Esophagus squamous epithelium (tissue), 5 donors: ENCODE measurements around the gene DCP2. TPM values are rescaled to one million over a fixed set of nuclear protein-coding genes. Genes with fewer than 3 reads are reported as not detected.

Source experiments
- DNase-seq: peaks from one replicate; lab custom pipeline; 2025; lab: John Stamatoyannopoulos, UW
- H3K27ac ChIP-seq, 4 donors: fragments of 200-600 bp; sonication (generic); one replicate each; pipeline ENCODE4 v1.5.1; 2016 to 2019; ENCODE audit warnings: mild to moderate bottlenecking in 1 of 4
- H3K27me3 ChIP-seq, 4 donors: fragments of 200-600 bp; sonication (generic); 1 replicate in 3 of 4; 2 replicates in 1 of 4; pipeline versions ENCODE4 v1.5.1 to v1.6.0; 2017 to 2021; ENCODE audit warnings: antibody characterized with exemption in 1 of 4
- H3K36me3 ChIP-seq, 3 donors: fragments of 200-600 bp; sonication (generic); one replicate each; pipeline ENCODE4 v1.5.1; 2016 to 2019
- H3K4me1 ChIP-seq, 3 donors: fragments of 200-600 bp; sonication (generic); one replicate each; pipeline ENCODE4 v1.5.1; 2017 to 2019
- H3K4me3 ChIP-seq, 4 donors: fragments of 200-600 bp; sonication (generic); 1 replicate in 3 of 4; 2 replicates in 1 of 4; pipeline ENCODE4 v1.5.1; 2016 to 2019; ENCODE audit warnings: mild to moderate bottlenecking in 2 of 4, moderate library complexity in 1 of 4
- H3K9me3 ChIP-seq, 3 donors: fragments of 200-600 bp; sonication (generic); one replicate each; pipeline ENCODE4 v1.5.1; 2016 to 2019
- POLR2A ChIP-seq, 4 donors: fragments of 450-650 bp; IDR thresholded peaks; one replicate each; pipeline ENCODE4 v1.6.1; 2017; ENCODE audit warnings: antibody characterized with exemption in 4 of 4, mild to moderate bottlenecking in 4 of 4, moderate library complexity in 3 of 4
- WGBS, 2 donors: methylation state at CpG; one replicate each; pipeline ENCODE4 v1.1.5; 2018; 5-methylcytosine and 5-hydroxymethylcytosine counted together
- intact Hi-C: fragments of 100-400 bp; cut with DNase I; formaldehyde crosslinking; loops from one replicate; pipeline ENCODE4 v1.15.0; 2022
- total RNA-seq, 4 donors: library from RNA; depleted of rRNA; stranded (reverse); fragments of >200 nt; gene quantifications; one replicate each; pipeline ENCODE4 v1.1.0, GENCODE V29; 2016
- TF ChIP-seq, protein P1 (sequence below), 6 experiments: fragments of 450-650 bp in 4 of 6; fragments of 200-600 bp in 2 of 6; sonication (generic) in 2 of 6; IDR thresholded peaks; one replicate each; pipeline ENCODE4 v1.5.1; 2016 to 2019; ENCODE audit warnings: antibody characterized with exemption in 6 of 6, mild to moderate bottlenecking in 4 of 6, moderate library complexity in 4 of 6
- donor health status: DM: yes; HTN: yes; CAD: no.

The DCP2 gene
- total RNA-seq, 4 donors from 2014 or later: 9.0 to 24.9 (median 17.4) TPM

DNA sequence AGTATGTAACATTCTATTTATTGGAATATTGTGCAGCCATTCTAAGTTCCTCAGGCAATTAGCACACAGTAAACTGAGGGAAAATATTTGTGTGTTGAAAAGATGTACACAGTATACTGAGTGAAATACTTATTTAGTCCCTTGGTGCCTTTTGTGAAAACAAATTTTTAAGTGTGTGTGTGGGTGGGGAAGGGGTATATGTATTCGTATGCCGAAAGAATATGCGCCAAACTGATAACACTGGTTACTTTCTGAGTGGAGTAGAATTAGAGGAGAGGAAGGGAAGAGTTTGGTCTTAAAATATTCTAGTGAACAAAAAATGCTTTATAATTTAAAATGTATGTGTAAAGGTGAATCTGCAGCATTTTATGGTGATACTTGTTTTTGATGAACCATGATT lies 3.1 kb downstream of the DCP2 start:
- Histone ChIP-seq H3K9me3 (no peaks in the 10 kb centered on the region), H3K4me1 (peaks cover 7 to 56% (median 22%) of the 10 kb centered on the region in 3 donors), H3K27me3 (peaks cover 0 to 10% (median 0%) of the 10 kb centered on the region in 4 donors), H3K27ac (no peak overlapping the region), H3K4me3 (peak overlapping the region in 1 of 4 donors; percentile 13), H3K36me3 (no peaks in the 10 kb centered on the region)
- no peak for DNase-seq
- 59 to 61% methylated on average over 3 of the region's 3 CpGs for WGBS, 2 donors
- intact Hi-C loops: no loop called here
- TF ChIP-seq, protein P1, sequence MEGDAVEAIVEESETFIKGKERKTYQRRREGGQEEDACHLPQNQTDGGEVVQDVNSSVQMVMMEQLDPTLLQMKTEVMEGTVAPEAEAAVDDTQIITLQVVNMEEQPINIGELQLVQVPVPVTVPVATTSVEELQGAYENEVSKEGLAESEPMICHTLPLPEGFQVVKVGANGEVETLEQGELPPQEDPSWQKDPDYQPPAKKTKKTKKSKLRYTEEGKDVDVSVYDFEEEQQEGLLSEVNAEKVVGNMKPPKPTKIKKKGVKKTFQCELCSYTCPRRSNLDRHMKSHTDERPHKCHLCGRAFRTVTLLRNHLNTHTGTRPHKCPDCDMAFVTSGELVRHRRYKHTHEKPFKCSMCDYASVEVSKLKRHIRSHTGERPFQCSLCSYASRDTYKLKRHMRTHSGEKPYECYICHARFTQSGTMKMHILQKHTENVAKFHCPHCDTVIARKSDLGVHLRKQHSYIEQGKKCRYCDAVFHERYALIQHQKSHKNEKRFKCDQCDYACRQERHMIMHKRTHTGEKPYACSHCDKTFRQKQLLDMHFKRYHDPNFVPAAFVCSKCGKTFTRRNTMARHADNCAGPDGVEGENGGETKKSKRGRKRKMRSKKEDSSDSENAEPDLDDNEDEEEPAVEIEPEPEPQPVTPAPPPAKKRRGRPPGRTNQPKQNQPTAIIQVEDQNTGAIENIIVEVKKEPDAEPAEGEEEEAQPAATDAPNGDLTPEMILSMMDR (IDR thresholded peaks at IDR 0.05): no peak
- TF ChIP-seq POLR2A (IDR thresholded peaks at IDR 0.05): no peak

DNA sequence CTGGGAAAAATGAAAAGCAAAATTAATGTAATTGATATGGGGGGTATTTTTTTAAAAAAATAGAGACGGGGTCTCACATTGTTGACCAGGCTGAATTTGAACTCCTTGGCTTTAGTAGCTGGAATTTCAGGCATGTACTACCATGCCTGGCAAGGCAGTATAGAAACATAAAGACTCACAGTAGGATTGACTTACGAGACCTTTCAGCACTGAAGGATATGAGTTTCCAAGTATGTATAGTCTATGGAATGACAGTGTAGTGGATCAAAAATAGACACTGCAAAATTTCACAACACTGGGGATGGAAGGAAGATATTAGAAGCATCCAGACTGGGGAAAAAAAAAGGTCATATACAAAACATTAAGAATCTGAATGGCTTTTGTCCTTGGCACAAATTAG lies 6.8 kb downstream of the DCP2 start:
- DNase-seq: no peak
- no peak overlapping the region for H3K27ac ChIP-seq
- H3K4me3 ChIP-seq: no peak overlapping the region
- peaks cover 0 to 39% (median 13%) of the 10 kb centered on the region in 3 donors for H3K4me1 ChIP-seq
- H3K36me3 ChIP-seq: peaks cover 0 to 11% (median 0%) of the 10 kb centered on the region in 3 donors
- intact Hi-C loops: no loop called here
- TF ChIP-seq, protein P1 (IDR thresholded peaks at IDR 0.05): no peak
- no peak for TF ChIP-seq POLR2A (IDR thresholded peaks at IDR 0.05)
- WGBS, 2 donors: 89 to 90% methylated on average over 2 of the region's 2 CpGs
- no peaks in the 10 kb centered on the region for H3K27me3 ChIP-seq
- H3K9me3 ChIP-seq: no peaks in the 10 kb centered on the region

- no peaks in the 10 kb centered on the region for H3K9me3 ChIP-seq
- no peaks in the 10 kb centered on the region for H3K27me3 ChIP-seq
- 93 to 94% methylated on average over 4 of the region's 4 CpGs for whole genome bisulfite sequencing, 2 donors
- peaks cover 0 to 10% (median 0%) of the 10 kb centered on the region in 3 donors for H3K4me1 ChIP-seq
- H3K4me3 ChIP-seq: no peak overlapping the region
- H3K27ac ChIP-seq: no peak overlapping the region
- intact Hi-C loops: no loop called here
- DNase-seq: no peak
- peaks cover 0 to 20% (median 0%) of the 10 kb centered on the region in 3 donors for H3K36me3 ChIP-seq
- TF ChIP-seq, protein P1 (IDR thresholded peaks at IDR 0.05): no peak
- TF ChIP-seq POLR2A (IDR thresholded peaks at IDR 0.05): no peak
These were observed 9.6 kb downstream of the DCP2 start for GRCh38 chr5:112986224-112986623.

- no peak for TF ChIP-seq POLR2A (IDR thresholded peaks at IDR 0.05)
- TF ChIP-seq, protein P1 (IDR thresholded peaks at IDR 0.05): peak; percentile 71 to 92 (median 88)
- DNase-seq: no peak
- Histone ChIP-seq H3K4me1 (peaks cover 0 to 11% (median 0%) of the 10 kb centered on the region in 3 donors), H3K9me3 (no peaks in the 10 kb centered on the region), H3K36me3 (peaks cover 0 to 37% (median 7%) of the 10 kb centered on the region in 3 donors), H3K27me3 (no peaks in the 10 kb centered on the region), H3K4me3 (no peak overlapping the region), H3K27ac (no peak overlapping the region)
- intact Hi-C loops: loop anchor here (10.0 kb wide), 1 partner anchor 509 kb away; no protein-coding TSS in a partner anchor
- 16 to 22% methylated on average over 7 of the region's 7 CpGs for WGBS, 2 donors
These were observed 19.4 kb downstream of the DCP2 start for GRCh38 chr5:112995764-112996618.

DNA sequence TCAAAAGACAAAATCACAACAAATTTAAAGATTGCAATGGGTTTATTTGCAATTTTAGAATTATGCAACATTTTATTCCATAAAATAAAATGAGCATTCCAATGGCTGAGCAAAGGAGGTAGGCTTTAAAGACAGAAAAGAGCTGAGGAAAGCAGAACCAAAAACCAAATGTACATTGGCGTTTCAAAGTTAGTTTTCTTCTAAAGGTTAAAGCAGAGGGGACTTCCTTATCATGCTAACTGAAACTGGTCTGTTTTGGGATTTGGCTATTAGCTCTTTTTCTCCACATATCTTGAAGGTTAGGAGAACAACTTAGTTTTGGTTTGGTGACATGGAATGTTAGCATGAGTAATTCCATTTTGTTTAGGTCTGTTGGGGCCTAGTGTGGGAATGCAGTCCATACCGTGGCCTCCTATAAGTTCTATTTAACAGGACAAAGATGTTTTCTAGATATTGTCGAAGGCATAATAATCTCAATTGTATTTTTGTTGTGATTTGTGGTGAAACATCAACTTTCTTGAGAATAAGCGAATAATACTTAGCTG lies 20.3 kb downstream of the DCP2 start:
- DNase-seq: no peak
- intact Hi-C loops: loop anchor here (10.0 kb wide), 1 partner anchor 508 kb away; no protein-coding TSS in a partner anchor
- Histone ChIP-seq H3K27ac (no peak overlapping the region), H3K9me3 (no peaks in the 10 kb centered on the region), H3K4me3 (no peak overlapping the region), H3K4me1 (peaks cover 0 to 11% (median 0%) of the 10 kb centered on the region in 3 donors), H3K36me3 (peaks cover 0 to 46% (median 7%) of the 10 kb centered on the region in 3 donors), H3K27me3 (no peaks in the 10 kb centered on the region)
- 85 to 91% methylated on average over 4 of the region's 4 CpGs for WGBS, 2 donors
- TF ChIP-seq POLR2A (IDR thresholded peaks at IDR 0.05): no peak
- TF ChIP-seq, protein P1 (IDR thresholded peaks at IDR 0.05): no peak
